Measurements from ENCODE around the gene CLCA1.

CLCA1 gene

DNA sequence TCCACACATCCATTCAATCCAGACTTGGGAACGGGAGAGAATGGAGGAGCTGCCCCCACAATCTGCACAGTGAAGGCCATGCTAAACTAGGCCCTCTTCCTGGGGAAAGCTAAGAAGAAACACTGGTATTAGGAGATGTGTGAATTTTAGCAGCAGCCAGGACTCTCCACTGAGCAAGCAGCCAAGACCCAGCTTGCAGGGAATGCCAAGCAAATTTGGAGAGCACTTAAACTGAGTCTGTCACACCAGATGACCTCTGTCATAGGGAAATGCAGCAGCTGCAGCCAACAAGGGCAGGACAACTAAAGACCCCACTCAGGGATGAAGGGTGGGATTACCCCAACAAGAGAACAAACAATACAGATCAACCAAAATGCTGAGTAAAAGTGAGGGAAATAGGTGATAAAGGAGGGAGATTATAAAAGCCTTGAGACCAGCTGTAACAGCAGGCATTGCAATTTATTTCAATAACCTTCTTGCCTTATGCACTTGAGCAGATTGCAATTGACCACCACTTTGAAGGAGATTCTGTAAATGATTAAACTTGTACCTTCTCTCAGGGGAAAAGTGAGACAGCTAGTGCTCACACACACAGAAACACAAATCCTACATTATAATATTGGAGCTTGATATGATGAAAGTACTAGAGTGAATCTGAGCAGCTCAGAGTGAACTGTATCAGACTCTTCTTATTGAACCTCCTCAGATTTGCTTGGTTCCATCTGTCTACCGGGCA lies 2.5 kb upstream of the CLCA1 start:
- DNase-seq (ENCODE audit: low read depth): no peak

DNA sequence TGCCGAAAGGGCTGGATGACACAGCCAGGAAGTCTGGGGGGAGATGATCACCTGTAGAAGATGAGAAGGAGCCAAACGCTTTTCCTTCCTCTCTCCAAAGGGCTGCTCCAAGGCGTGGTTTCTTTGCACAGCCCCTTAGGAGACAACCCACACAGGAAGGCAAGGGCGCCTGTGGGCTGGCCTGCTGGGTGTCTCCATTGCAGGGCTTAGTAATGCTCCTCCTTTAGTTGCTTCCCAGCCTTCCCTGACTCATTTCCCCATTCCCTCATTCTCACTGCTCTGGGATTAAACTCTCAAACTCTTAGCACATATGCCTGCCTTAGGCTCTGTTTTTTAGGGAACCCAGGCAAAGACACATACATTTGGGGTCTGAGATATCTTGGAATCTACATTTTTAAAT lies 1.7 kb upstream of the CLCA1 start:
- DNase-seq (ENCODE audit: low read depth): peak; percentile 1

DNA sequence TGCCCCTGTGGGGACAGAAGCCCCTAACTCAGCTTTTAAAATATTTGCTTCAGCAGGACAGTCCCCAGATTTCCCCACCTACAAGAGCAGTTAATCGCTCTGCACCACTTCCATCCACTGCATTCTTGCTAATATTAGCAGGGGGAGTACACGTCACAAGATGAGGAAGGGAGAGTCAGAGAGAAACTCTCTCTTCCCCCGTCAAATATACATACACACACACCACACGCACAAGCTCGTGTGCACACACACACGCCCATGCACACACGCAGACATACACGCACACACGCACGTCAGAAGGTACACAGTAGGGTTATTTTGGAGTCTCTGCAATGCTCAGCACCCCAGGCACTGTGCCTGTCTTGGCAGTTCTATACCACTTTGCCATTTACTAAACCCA lies 2.1 kb downstream of the CLCA1 start:
- DNase-seq (ENCODE audit: low read depth): no peak

DNA sequence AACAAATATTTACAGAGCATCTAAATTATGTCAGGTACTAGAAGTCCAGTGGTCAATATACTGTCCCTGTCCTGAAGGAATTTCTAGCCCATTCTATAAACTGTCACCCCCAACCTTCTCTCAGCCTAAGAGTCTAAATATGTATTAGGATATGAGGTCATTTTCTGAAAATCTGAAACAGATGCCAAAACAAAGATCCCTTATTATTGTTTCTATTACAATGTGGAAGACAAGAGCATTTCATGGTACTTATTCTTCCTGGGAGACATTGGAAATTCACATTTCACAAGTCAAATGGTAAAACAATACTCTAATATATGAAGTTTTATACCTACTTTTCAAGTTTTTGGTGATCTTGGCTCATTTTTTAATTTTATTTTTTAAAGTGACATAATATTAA lies 2.6 kb downstream of the CLCA1 start:
- DNase-seq (ENCODE audit: low read depth): no peak

DNA sequence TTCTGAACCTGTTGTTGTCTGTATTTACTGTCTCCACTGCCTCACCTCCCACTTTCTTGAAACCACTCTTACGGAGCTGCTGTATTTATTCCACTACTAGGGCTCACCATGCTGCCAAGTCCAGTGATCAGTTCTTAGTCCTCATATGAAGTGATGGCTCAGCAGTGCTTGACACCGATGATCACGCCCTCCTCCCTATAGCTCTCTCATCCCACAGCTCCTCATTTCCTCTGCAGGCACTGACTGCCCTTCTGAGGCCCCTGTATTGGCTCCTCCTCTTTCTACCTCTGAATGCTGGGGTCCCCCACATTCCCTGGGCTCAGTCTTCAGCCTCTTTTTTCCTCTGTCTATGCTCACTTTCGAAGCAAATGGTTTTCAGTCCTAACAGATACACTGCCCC lies 3.4 kb downstream of the CLCA1 start:
- DNase-seq (ENCODE audit: low read depth): no peak

DNA sequence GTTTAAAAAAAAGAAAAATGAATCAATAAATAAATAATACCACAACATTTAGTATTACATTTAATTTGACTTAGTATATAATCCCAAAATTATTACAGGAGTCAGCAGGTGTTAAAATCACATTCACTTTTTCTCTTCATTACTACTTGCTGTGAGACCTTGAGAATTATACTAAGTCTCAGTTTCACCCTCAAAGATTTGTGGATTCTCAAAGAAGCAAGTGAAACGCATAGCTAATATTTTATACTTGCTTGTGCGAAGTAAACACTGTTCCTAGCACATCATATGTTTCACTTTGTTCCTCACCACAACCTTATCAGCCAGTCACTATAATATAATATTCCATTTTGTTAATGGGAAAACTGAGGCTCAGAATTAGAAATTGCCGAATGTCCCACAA lies 4.0 kb downstream of the CLCA1 start:
- DNase-seq (ENCODE audit: low read depth): no peak

DNA sequence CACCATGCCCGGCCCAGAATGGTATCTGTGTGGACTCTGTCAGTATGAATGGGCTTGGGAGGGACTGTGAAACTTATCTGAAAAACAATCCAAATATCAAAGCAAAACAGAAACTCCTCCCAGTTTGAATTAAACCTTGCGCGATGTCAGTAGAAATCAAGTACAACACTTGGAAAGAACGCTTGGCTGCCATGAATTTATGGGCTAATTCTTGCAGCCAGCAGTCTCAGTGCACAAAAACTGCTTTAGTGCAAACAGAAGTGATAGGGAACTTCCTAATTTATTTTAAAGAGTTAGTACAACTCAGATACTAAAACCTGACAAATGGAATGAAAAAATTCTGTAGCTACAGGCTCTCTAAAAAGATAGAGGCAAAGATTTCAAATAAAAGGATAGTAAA lies 8.5 kb downstream of the CLCA1 start:
- no peak for DNase-seq (ENCODE audit: low read depth)

DNA sequence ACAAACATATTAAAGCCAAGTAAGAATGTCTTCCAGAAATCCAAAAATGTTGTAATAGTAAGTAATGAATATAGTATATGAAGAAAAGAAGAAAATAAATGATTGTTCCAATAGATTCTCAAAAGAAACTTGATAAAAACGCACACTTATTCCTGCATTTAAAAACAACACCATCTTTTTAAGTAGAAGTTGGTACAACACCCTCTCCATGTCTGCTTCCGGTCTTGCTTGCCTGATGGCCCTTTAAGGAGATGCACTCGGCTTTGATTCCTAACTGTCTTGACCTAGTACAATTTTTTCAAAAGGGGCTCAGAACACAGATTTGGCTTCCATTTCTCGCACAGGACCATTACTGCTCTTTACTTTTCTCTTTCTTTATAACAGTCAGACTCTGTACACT lies 9.0 kb downstream of the CLCA1 start:
- no peak for DNase-seq (ENCODE audit: low read depth)

DNA sequence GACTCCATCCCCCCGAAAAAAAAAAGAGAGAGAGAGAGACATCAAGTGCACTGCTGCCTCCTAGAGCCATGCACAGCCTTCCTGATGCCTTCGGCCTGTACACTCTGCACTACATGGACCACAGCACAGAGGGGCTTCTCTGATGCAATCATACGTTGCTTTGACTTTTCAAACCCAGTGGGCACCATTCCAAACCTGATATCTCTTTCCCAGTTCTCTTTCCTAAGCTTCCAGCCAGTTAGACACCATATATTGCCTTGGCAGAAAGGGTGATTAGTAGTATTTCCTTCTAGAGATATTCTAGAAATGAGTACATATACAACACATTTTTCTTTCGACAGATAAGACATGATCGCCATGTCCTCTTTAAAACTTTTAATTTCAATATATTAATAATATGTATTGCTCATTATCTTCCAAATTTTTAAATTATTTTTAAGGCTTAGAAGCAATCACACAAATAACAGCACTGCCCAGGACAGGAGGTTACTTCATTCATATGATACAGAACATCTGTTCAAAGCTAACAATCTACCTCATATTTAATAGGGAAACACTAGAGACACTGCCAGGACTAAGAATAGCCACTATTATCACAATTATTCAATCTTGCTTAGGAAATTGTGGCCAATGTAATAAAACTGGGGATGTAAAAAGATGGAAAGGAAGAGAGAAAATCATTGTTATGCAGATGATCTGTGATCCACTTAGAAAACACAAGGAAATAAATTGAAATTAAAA lies 9.9 kb downstream of the CLCA1 start:
- DNase-seq (ENCODE audit: low read depth): no peak

DNA sequence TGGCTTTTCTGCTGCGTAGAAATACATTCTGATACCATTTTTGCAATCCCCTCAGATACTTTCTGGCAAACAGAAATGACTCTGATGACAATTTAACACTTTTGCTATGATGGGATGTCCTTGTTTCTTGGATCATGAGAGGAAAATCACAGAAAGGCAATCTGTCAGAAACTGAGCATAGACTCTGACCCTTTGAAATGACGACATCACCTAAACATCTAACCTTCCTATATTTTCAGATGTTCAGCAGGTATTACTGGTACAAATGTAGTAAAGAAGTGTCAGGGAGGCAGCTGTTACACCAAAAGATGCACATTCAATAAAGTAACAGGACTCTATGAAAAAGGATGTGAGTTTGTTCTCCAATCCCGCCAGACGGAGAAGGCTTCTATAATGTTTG lies 13.2 kb downstream of the CLCA1 start:
- no peak for DNase-seq (ENCODE audit: low read depth)

DNA sequence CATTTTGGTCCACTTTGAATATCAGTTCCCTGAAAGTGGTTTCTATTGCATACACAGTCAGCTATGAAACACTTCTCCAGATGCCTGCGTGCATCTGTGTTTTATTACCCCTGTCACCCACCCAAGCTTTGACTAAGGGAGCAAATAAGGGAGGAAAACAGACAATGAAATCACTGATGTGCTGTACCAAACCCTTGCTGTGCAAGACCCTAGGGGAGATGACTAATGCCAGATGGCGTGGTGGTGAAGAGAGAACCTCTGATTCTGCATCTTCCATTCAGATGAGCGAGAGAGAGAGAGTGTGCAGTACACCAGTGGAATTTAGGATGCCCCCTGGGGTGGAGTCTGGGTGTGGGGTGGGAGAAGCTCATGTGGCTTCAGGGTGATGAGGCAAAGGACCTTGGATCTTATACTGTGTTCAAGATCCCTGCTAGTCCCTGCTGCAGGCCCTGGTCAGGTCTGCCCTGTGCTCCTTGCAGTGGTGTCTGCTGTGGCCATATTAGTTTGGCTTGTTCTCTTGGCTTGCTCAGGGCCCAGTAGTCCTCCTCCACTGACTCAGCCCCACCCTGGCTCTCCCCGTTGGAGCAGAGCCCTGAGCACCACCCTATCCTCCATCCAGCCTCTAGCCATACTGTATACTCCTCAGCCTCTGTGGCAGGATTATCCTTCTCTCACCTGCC lies 18.5 kb downstream of the CLCA1 start:
- DNase-seq (ENCODE audit: low read depth): peak; percentile 51

DNA sequence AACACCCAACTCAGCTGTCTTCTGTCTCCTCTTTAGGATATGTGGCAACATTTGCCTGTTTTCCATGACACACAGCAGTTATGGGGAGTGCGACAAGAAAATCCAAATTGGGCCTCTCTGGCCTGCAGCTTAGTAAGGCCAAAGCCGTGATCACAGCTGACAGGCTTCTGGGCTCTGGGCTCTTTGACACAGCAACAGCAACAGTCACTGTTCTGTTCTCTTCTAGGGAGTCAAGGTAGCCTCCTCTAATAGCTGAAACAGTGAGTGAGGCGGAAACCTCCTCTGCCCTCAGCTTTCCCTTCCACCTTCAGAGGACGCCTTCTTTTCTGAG lies 19.0 kb downstream of the CLCA1 start:
- DNase-seq (ENCODE audit: low read depth): no peak

DNA sequence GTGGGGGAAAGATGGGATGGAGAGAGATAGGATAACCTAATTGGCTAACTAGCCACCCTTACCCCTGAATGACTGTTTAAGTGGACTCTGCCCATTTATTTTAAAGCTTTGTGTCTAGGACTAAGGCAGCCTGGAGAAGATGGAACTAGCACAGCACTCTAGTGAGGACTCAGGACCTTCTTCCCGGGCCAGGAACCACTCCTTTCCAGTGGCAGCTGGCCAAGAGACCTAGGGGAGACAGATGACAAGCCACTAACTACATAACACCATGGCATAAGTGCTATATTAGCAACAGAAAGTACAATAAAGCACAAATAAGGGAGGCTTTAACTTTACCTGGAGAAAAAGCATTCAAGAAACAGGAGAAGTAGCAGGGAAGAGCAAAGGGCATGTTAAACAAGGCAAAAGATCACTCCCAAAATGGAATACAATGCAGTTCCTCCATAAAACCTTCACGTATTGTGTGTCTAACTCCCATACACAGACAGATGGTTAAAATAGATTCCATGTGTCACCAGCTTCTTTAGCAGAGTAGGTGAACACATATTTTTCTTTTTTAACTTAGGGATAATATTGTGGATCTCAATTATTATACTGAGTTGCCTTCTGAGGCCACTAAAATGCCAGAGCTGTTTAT lies 20.6 kb downstream of the CLCA1 start:
- DNase-seq (ENCODE audit: low read depth): no peak

DNA sequence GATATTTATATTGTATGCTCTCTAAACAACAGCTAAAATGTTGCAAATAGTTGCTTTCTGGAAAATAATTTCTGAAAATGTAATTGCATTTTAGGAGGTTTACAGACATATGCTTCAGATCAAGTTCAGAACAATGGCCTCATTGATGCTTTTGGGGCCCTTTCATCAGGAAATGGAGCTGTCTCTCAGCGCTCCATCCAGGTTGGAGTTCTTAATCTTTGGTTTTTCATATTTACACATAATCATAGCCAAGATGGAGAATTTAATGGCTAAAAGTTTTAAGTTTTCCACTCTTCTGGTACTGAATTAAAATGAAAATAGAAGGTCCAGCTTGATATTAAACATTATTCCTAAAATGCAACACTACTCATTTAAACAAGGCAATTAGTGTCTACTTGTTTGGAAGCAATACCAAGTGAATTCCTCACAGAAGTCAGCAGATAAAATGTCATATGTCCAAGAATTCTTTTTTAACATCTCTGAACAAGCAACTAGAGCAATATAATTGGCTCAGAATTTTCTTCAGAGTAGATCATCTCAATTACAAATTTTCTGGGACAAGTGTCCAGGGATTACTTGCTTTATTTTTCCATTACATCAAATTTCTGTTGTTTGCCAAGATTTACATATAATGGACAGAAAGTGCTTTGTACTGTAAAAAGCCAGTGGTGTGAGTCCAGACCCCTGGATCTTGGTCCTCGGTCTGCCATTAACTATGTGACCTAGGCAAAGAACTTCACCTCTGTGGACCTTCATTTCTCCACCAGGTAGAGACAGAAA lies 22.6 kb downstream of the CLCA1 start:
- no peak for DNase-seq (ENCODE audit: low read depth)

DNA sequence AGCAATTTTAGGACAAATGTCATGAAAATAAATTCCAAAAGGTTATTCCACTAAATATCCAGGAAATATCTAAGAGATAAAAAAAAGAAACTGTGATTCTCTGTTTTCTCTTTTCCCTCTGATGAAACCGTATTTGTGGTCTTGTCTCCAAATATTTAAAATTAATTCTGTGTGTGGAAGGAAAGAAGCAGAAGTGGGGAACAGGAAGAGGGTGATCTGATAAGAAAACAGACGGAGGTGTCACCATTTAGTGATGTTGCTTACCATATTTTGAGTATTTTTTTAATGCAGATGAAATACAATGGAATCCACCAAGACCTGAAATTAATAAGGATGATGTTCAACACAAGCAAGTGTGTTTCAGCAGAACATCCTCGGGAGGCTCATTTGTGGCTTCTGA lies 29.6 kb downstream of the CLCA1 start:
- DNase-seq (ENCODE audit: low read depth): no peak

DNA sequence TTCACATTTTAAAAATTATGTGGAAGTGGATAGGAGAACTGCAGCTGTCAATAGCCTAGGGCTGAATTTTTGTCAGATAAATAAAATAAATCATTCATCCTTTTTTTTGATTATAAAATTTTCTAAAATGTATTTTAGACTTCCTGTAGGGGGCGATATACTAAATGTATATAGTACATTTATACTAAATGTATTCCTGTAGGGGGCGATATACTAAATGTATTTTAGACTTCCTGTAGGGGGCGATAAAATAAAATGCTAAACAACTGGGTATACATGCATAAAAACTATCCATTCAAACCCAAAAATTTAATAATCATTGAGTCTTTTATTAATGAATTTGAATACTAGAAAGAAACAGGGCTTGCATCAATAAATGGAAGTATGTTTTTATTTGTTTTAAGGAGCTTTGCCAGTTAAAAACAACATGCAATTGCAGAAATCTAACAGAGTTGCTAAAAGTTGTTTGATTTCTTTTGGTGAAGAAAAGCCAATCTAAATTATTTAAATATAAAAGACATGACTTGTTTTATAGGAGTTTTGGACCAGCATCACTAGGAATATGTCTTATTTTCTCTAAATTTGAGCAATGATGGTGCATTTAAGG lies 31.4 kb downstream of the CLCA1 start:
- peak; percentile 45 for DNase-seq (ENCODE audit: low read depth)

DNA sequence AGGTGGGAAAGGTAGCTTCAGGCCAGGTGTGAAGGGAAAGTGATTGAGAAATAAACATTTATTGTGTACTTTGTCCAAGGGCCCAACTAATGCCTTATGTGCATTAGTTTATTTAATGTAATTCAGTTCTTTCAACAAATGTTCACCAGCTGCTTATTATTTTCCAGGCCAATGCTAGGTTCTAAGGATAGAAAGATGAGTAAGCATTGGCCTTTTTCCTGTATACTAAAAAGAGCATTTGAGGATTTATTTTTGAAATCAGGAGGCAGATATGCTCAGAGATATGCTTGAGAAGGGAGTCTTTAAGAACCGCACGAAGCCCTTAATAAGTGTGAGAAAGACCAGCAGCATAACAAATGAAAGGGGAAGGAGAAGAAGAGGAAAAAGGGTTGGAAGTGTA lies 32.0 kb downstream of the CLCA1 start:
- no peak for DNase-seq (ENCODE audit: low read depth)

DNA sequence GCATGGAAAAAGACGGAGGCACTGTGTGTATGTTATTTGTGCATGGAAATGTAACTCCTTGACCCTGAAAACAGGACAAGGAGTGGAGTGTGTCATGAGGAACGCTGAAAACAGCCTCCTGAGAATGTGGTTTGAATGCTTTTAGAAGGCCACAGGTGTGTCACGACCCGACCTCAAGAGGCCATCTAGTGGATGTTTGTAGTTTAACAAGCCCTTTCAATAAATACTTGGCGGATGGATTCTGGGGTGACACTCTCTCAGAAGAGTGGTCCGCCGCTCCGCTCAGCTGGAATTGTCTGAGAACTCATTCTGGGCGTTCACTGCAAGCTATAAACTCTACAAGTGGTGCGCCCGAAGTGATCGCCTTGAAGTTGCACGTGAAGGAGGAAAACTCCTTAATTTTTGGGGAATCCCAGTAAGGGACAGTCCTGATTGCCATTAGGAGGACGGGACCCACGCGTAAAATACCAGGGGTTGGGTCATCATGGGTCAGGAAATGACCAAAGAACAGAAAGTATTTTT lies 33.5 kb downstream of the CLCA1 start:
- DNase-seq (ENCODE audit: low read depth): peak; percentile 47

DNA sequence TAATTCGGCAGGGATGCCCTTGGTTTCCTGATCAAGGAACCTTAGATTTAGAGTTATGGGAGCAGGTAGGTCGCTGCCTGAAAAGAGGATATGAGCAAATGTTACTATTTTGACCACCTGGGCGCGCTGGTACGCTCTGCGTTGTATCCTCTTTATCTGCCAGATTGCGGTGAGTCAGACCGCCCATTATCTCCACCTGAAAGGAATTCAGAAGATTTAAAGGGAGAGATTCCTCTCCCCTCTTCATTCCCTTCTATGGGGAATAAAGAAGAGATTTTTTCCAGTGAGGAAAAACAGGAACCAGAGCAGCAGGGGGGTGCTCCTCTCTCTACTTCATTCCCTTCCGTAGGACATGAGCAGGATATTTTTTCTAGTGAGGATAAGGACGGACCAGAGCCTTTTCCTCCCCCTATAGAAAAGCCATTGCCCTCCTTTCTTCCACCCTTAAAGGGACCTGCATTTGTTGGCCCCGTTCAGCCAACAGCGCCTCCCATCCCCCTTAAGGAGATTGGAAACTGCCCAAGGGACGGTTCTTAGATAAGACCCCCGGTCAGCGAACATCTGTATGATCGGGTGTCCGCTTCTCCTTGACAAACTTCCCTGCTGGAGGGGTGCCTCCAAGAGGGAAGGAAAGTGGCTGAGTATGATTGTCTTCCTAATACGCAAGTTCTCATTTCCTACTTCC lies 34.1 kb downstream of the CLCA1 start:
- DNase-seq (ENCODE audit: low read depth): peak; percentile 60

DNA sequence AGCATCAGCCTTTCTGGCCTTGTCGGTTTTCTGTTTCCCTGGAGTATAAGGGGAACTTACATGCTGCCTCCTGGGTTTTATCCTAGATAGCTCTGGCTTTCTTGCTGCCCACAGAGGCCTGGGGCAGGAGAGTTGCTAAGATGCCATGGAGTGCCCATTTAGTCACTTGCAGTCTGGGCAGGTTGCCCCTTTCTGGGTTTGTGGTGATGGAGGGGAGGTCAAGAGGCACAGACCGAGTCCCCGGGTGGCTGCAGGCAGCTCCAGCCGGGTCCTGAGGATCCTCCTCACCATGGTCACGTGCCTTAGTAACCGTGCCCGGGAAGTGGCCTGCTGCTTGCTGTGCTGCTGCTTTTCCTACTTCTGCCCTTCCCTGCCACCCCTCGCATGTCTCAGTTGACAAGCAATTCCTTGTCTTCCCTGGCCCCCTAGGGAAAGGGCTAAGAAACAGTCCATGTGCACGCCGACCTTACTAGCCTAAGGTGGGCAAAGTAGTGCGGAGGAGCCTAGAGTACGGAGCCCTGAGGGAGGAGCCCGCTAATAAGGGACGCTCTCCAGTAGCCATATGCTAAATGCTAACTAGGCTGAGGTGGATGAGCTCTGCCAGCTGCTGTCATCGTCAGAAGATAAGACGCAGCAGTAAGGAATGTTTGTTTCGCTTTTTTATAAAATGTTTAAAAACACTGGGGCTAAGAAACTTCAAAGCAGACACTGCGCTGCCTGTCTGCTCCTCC lies 34.8 kb downstream of the CLCA1 start:
- DNase-seq (ENCODE audit: low read depth): peak; percentile 42

All from amniotic epithelial cell (primary cell).